Measurements from ENCODE around the gene CTSF. TPM values are rescaled to one million over a fixed set of nuclear protein-coding genes. Genes with fewer than 3 reads are reported as not detected.

CTSF gene
- total and polyA plus RNA-seq, 4 donors, result 6.6 to 39.6 (median 7.9) TPM

- WGBS, 2 donors, result 55 to 63% methylated on average over 5 of the region's 5 CpGs
- no peak overlapping the region for H3K9ac ChIP-seq (ENCODE audit: insufficient read depth in 1 of 2, low read length in 2 of 2)
- H3K4me3 ChIP-seq, result no peak overlapping the region
- peaks cover 0 to 10% (median 0%) of the 10 kb centered on the region in 5 donors for H3K4me1 ChIP-seq (ENCODE audit: control insufficient read depth in 5 of 5, insufficient read depth in 5 of 5, low read length in 5 of 5)
- H3K9me3 ChIP-seq (ENCODE audit: control insufficient read depth in 4 of 4, insufficient read depth in 3 of 4, low read length in 3 of 4), result no peaks in the 10 kb centered on the region
- TF ChIP-seq, protein P1, sequence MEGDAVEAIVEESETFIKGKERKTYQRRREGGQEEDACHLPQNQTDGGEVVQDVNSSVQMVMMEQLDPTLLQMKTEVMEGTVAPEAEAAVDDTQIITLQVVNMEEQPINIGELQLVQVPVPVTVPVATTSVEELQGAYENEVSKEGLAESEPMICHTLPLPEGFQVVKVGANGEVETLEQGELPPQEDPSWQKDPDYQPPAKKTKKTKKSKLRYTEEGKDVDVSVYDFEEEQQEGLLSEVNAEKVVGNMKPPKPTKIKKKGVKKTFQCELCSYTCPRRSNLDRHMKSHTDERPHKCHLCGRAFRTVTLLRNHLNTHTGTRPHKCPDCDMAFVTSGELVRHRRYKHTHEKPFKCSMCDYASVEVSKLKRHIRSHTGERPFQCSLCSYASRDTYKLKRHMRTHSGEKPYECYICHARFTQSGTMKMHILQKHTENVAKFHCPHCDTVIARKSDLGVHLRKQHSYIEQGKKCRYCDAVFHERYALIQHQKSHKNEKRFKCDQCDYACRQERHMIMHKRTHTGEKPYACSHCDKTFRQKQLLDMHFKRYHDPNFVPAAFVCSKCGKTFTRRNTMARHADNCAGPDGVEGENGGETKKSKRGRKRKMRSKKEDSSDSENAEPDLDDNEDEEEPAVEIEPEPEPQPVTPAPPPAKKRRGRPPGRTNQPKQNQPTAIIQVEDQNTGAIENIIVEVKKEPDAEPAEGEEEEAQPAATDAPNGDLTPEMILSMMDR (IDR thresholded peaks at IDR 0.05; ENCODE audit: control extremely low read depth, extremely low read depth), result no peak
- H3K36me3 ChIP-seq (ENCODE audit: control insufficient read depth in 4 of 4, insufficient read depth in 4 of 4, low read length in 4 of 4), result peaks cover 0 to 2% (median 0%) of the 10 kb centered on the region in 4 donors
- no peaks in the 10 kb centered on the region for H3K27me3 ChIP-seq (ENCODE audit: control insufficient read depth in 3 of 3, insufficient read depth in 3 of 3, low read length in 2 of 3)
- ATAC-seq (ENCODE audit: insufficient read depth, low FRiP score) (no peak), DNase-seq (no peak)
- H3K27ac ChIP-seq (ENCODE audit: low read depth in 1 of 2, low read length in 1 of 2), result no peak overlapping the region
Measured at GRCh38 chr11:66570079-66570849, 1.9 kb upstream of the CTSF start.

- peaks cover 0 to 2% (median 0%) of the 10 kb centered on the region in 4 donors for H3K36me3 ChIP-seq (ENCODE audit: control insufficient read depth in 4 of 4, insufficient read depth in 4 of 4, low read length in 4 of 4)
- TF ChIP-seq, protein P1 (IDR thresholded peaks at IDR 0.05; ENCODE audit: control extremely low read depth, extremely low read depth), result no peak
- no peaks in the 10 kb centered on the region for H3K9me3 ChIP-seq (ENCODE audit: control insufficient read depth in 4 of 4, insufficient read depth in 3 of 4, low read length in 3 of 4)
- H3K27me3 ChIP-seq (ENCODE audit: control insufficient read depth in 3 of 3, insufficient read depth in 3 of 3, low read length in 2 of 3), result no peaks in the 10 kb centered on the region
- WGBS, 2 donors, result 87 to 89% methylated on average over 7 of the region's 7 CpGs
- H3K9ac ChIP-seq (ENCODE audit: insufficient read depth in 1 of 2, low read length in 2 of 2), result no peak overlapping the region
- no peak overlapping the region for H3K27ac ChIP-seq (ENCODE audit: low read depth in 1 of 2, low read length in 1 of 2)
- peaks cover 0 to 10% (median 0%) of the 10 kb centered on the region in 5 donors for H3K4me1 ChIP-seq (ENCODE audit: control insufficient read depth in 5 of 5, insufficient read depth in 5 of 5, low read length in 5 of 5)
- ATAC-seq (ENCODE audit: insufficient read depth, low FRiP score) (no peak), DNase-seq (no peak)
- no peak overlapping the region for H3K4me3 ChIP-seq
Measured at GRCh38 chr11:66569076-66569475, 670 bp upstream of the CTSF start.

- Histone ChIP-seq H3K4me1 (ENCODE audit: control insufficient read depth in 5 of 5, insufficient read depth in 5 of 5, low read length in 5 of 5) (peaks cover 0 to 10% (median 0%) of the 10 kb centered on the region in 5 donors), H3K9ac (ENCODE audit: insufficient read depth in 1 of 2, low read length in 2 of 2) (no peak overlapping the region), H3K4me3 (no peak overlapping the region), H3K36me3 (ENCODE audit: control insufficient read depth in 4 of 4, insufficient read depth in 4 of 4, low read length in 4 of 4) (peaks cover 0 to 2% (median 0%) of the 10 kb centered on the region in 4 donors), H3K27ac (ENCODE audit: low read depth in 1 of 2, low read length in 1 of 2) (no peak overlapping the region), H3K9me3 (ENCODE audit: control insufficient read depth in 4 of 4, insufficient read depth in 3 of 4, low read length in 3 of 4) (no peaks in the 10 kb centered on the region), H3K27me3 (ENCODE audit: control insufficient read depth in 3 of 3, insufficient read depth in 3 of 3, low read length in 2 of 3) (no peaks in the 10 kb centered on the region)
- TF ChIP-seq, protein P1 (IDR thresholded peaks at IDR 0.05; ENCODE audit: control extremely low read depth, extremely low read depth), result no peak
- WGBS, 2 donors, result 61 to 69% methylated on average over 14 to 15 of the region's 15 CpGs
- ATAC-seq (ENCODE audit: insufficient read depth, low FRiP score), result no peak
- no peak for DNase-seq
Measured at GRCh38 chr11:66567787-66568123, 651 bp downstream of the CTSF start.

Measured in lung (tissue), 12 donors.